ENCODE measurements around the gene ATP5PB. TPM values are rescaled to one million over a fixed set of nuclear protein-coding genes. Genes with fewer than 3 reads are reported as not detected.

The ATP5PB gene
- polyA plus RNA-seq, 1 donor (not counting 4 experiments of a cell fraction or from before 2014, with no cell fraction given): 539 TPM

- Histone ChIP-seq H3K27me3 (ENCODE audit: control insufficient read depth, extremely low read depth, insufficient read depth, low read length) (no peaks in the 10 kb centered on the region), H3K4me1 (ENCODE audit: control insufficient read depth, extremely low read depth, insufficient read depth, low read length) (peaks cover 13% of the 10 kb centered on the region), H3K79me2 (ENCODE audit: control insufficient read depth, insufficient read depth, low read length) (no peaks in the 10 kb centered on the region), H3K27ac (ENCODE audit: control insufficient read depth, insufficient read depth, low read length) (no peak overlapping the region), H3K9me1 (ENCODE audit: control insufficient read depth, extremely low read depth, insufficient read depth, low read length) (no peaks in the 10 kb centered on the region), H3K9ac (ENCODE audit: control insufficient read depth, extremely low read depth, insufficient read depth, low read length) (no peak overlapping the region), H3K9me3 (ENCODE audit: control insufficient read depth, low read depth, low read length) (no peaks in the 10 kb centered on the region), H3K4me3 (ENCODE audit: control insufficient read depth in 2 of 3, extremely low read depth in 1 of 3, insufficient read depth in 2 of 3, low read depth in 1 of 3, low read length in 3 of 3) (no peak overlapping the region), H3K36me3 (ENCODE audit: control insufficient read depth in 2 of 2, extremely low read depth in 1 of 2, insufficient read depth in 2 of 2, low read length in 2 of 2) (no peaks in the 10 kb centered on the region), H2AFZ (ENCODE audit: control insufficient read depth, low read length) (no peak overlapping the region), H4K20me1 (ENCODE audit: control insufficient read depth, extremely low read depth, insufficient read depth, low read length) (no peaks in the 10 kb centered on the region), H3K4me2 (ENCODE audit: control insufficient read depth, extremely low read depth, insufficient read depth, low read depth, low read length) (no peak overlapping the region)
- dilution Hi-C loops (cut with MboI; ENCODE audit: extremely low pct_ligation_motif_present, low sequenced_read_pairs): no loop called here
- FAIRE-seq (no peak), DNase-seq (ENCODE audit: low read depth, low spot score) (no peak)
- no peak for TF ChIP-seq EZH2 (IDR thresholded peaks at IDR 0.05; ENCODE audit: low read length)
- TF ChIP-seq, protein P1, sequence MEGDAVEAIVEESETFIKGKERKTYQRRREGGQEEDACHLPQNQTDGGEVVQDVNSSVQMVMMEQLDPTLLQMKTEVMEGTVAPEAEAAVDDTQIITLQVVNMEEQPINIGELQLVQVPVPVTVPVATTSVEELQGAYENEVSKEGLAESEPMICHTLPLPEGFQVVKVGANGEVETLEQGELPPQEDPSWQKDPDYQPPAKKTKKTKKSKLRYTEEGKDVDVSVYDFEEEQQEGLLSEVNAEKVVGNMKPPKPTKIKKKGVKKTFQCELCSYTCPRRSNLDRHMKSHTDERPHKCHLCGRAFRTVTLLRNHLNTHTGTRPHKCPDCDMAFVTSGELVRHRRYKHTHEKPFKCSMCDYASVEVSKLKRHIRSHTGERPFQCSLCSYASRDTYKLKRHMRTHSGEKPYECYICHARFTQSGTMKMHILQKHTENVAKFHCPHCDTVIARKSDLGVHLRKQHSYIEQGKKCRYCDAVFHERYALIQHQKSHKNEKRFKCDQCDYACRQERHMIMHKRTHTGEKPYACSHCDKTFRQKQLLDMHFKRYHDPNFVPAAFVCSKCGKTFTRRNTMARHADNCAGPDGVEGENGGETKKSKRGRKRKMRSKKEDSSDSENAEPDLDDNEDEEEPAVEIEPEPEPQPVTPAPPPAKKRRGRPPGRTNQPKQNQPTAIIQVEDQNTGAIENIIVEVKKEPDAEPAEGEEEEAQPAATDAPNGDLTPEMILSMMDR (optimal IDR thresholded peaks at IDR 0.05 in 1 of 3, IDR thresholded peaks at IDR 0.05 in 1 of 3, conservative IDR thresholded peaks at IDR 0.05 in 1 of 3; ENCODE audit: extremely low read depth in 1 of 3, insufficient read depth in 2 of 3, low read length in 3 of 3): no peak
These were observed 30.2 kb upstream of the ATP5PB start for GRCh38 chr1:111419037-111419436.

- peaks cover 4% of the 10 kb centered on the region for H3K27me3 ChIP-seq (ENCODE audit: control insufficient read depth, extremely low read depth, insufficient read depth, low read length)
- no peaks in the 10 kb centered on the region for H3K9me1 ChIP-seq (ENCODE audit: control insufficient read depth, extremely low read depth, insufficient read depth, low read length)
- no peaks in the 10 kb centered on the region for H3K9me3 ChIP-seq (ENCODE audit: control insufficient read depth, low read depth, low read length)
- TF ChIP-seq EZH2 (IDR thresholded peaks at IDR 0.05; ENCODE audit: low read length): no peak
- TF ChIP-seq, protein P1 (optimal IDR thresholded peaks at IDR 0.05 in 1 of 3, IDR thresholded peaks at IDR 0.05 in 1 of 3, conservative IDR thresholded peaks at IDR 0.05 in 1 of 3; ENCODE audit: extremely low read depth in 1 of 3, insufficient read depth in 2 of 3, low read length in 3 of 3): no peak
- H2AFZ ChIP-seq (ENCODE audit: control insufficient read depth, low read length): no peak overlapping the region
- FAIRE-seq (no peak), DNase-seq (ENCODE audit: low read depth, low spot score) (no peak)
- H3K4me1 ChIP-seq (ENCODE audit: control insufficient read depth, extremely low read depth, insufficient read depth, low read length): peaks cover 13% of the 10 kb centered on the region
- no peak overlapping the region for H3K27ac ChIP-seq (ENCODE audit: control insufficient read depth, insufficient read depth, low read length)
- no peak overlapping the region for H3K4me3 ChIP-seq (ENCODE audit: control insufficient read depth in 2 of 3, extremely low read depth in 1 of 3, insufficient read depth in 2 of 3, low read depth in 1 of 3, low read length in 3 of 3)
- H3K36me3 ChIP-seq (ENCODE audit: control insufficient read depth in 2 of 2, extremely low read depth in 1 of 2, insufficient read depth in 2 of 2, low read length in 2 of 2): no peaks in the 10 kb centered on the region
- no peaks in the 10 kb centered on the region for H4K20me1 ChIP-seq (ENCODE audit: control insufficient read depth, extremely low read depth, insufficient read depth, low read length)
- no peak overlapping the region for H3K4me2 ChIP-seq (ENCODE audit: control insufficient read depth, extremely low read depth, insufficient read depth, low read depth, low read length)
- dilution Hi-C loops (cut with MboI; ENCODE audit: extremely low pct_ligation_motif_present, low sequenced_read_pairs): no loop called here
- H3K9ac ChIP-seq (ENCODE audit: control insufficient read depth, extremely low read depth, insufficient read depth, low read length): no peak overlapping the region
- H3K79me2 ChIP-seq (ENCODE audit: control insufficient read depth, insufficient read depth, low read length): no peaks in the 10 kb centered on the region
These were observed 28.9 kb upstream of the ATP5PB start for GRCh38 chr1:111420377-111420776.
